HEK293 (cell line): ENCODE measurements around the gene ANTXR2.

Experiments used
- HOXA7 ChIP-seq: sonication (generic); formaldehyde crosslinking; IDR thresholded peaks from 2 replicates; pipeline ENCODE4 v1.8.1; 2022; ENCODE audit warnings: missing genetic modification reagents, borderline replicate concordance
- SETDB1 ChIP-seq: IDR thresholded peaks from one replicate; pipeline ENCODE4 v1.6.1; 2017; ENCODE audit warnings: mild to moderate bottlenecking, low read length, moderate library complexity, mixed read lengths; ENCODE audit not compliant: insufficient read length
- ZNF549 ChIP-seq: fragments of 450-650 bp; IDR thresholded peaks from 2 replicates; pipeline ENCODE4 v1.5.1; 2018; ENCODE audit warnings: missing biosample characterization, missing genetic modification characterization, mild to moderate bottlenecking, inconsistent platforms, moderate library complexity
- ZNF701 ChIP-seq: fragments of 450-650 bp; formaldehyde crosslinking; IDR thresholded peaks from 2 replicates; pipeline ENCODE4 v1.5.1; 2016; ENCODE audit warnings: missing biosample characterization, missing genetic modification characterization
- ZNF776 ChIP-seq: fragments of 450-650 bp; formaldehyde crosslinking; IDR thresholded peaks from 2 replicates; pipeline ENCODE4 v1.5.0; 2017; ENCODE audit warnings: missing biosample characterization, missing genetic modification characterization, borderline replicate concordance
- ZNF792 ChIP-seq: fragments of 450-650 bp; formaldehyde crosslinking; IDR thresholded peaks from 2 replicates; pipeline ENCODE4 v1.5.1; 2016; ENCODE audit warnings: missing biosample characterization, missing genetic modification characterization
- ZSCAN23 ChIP-seq: fragments of 450-650 bp; formaldehyde crosslinking; IDR thresholded peaks from 2 replicates; pipeline ENCODE4 v1.5.1; 2016; ENCODE audit warnings: missing biosample characterization, missing genetic modification characterization
- TF ChIP-seq, protein P1 (sequence below): fragments of 450-650 bp; formaldehyde crosslinking; IDR thresholded peaks from 2 replicates; pipeline ENCODE4 v1.5.1; 2016; ENCODE audit warnings: missing biosample characterization, missing genetic modification characterization
- TF ChIP-seq, protein P2 (sequence below): fragments of 450-650 bp; formaldehyde crosslinking; IDR thresholded peaks from 2 replicates; pipeline ENCODE4 v1.5.1; 2016; ENCODE audit warnings: missing biosample characterization, missing genetic modification characterization
- TF ChIP-seq, protein P3 (sequence below): fragments of 450-650 bp; formaldehyde crosslinking; IDR thresholded peaks from 2 replicates; pipeline ENCODE4 v1.5.1; 2016; ENCODE audit warnings: missing biosample characterization, missing genetic modification characterization
- TF ChIP-seq, protein P4 (sequence below): fragments of 450-650 bp; formaldehyde crosslinking; IDR thresholded peaks from 2 replicates; pipeline ENCODE4 v1.5.1; 2016; ENCODE audit warnings: missing biosample characterization, missing genetic modification characterization

DNA sequence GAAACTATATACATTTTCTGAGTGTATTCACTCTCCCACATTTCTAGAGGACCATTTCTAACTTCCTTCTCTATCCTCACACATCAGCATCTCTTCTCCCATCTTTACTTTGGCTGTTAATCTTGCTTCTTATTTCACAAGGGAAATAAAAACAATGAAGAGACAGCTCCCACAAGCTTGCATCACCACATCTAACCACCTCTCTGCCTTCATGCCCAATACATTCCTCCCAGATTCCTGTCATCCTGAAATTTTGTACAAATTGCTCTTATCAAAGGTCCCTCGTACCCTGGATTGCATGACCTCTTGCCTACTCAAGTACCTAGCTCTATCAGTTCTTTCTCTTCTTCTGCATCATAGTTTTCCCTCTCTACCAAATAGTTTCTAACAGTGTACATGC, 215.2 kb downstream of the ANTXR2 start:
- TF ChIP-seq, protein P1, sequence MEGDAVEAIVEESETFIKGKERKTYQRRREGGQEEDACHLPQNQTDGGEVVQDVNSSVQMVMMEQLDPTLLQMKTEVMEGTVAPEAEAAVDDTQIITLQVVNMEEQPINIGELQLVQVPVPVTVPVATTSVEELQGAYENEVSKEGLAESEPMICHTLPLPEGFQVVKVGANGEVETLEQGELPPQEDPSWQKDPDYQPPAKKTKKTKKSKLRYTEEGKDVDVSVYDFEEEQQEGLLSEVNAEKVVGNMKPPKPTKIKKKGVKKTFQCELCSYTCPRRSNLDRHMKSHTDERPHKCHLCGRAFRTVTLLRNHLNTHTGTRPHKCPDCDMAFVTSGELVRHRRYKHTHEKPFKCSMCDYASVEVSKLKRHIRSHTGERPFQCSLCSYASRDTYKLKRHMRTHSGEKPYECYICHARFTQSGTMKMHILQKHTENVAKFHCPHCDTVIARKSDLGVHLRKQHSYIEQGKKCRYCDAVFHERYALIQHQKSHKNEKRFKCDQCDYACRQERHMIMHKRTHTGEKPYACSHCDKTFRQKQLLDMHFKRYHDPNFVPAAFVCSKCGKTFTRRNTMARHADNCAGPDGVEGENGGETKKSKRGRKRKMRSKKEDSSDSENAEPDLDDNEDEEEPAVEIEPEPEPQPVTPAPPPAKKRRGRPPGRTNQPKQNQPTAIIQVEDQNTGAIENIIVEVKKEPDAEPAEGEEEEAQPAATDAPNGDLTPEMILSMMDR (tag by site-specific recombination) = no peak
- TF ChIP-seq SETDB1 (no peak), ZNF776 (tag by site-specific recombination) (no peak), ZSCAN23 (tag by site-specific recombination) (no peak), ZNF792 (tag by site-specific recombination) (no peak), ZNF549 (tag by site-specific recombination) (no peak), HOXA7 (no peak), ZNF701 (no peak)
- TF ChIP-seq, protein P2, sequence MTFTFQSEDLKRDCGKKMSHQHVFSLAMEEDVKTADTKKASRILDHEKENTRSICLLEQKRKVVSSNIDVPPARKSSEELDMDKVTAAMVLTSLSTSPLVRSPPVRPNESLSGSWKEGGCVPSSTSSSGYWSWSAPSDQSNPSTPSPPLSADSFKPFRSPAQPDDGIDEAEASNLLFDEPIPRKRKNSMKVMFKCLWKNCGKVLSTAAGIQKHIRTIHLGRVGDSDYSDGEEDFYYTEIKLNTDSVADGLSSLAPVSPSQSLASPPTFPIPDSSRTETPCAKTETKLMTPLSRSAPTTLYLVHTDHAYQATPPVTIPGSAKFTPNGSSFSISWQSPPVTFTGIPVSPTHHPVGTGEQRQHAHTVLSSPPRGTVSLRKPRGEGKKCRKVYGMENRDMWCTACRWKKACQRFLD = no peak
- TF ChIP-seq, protein P3, sequence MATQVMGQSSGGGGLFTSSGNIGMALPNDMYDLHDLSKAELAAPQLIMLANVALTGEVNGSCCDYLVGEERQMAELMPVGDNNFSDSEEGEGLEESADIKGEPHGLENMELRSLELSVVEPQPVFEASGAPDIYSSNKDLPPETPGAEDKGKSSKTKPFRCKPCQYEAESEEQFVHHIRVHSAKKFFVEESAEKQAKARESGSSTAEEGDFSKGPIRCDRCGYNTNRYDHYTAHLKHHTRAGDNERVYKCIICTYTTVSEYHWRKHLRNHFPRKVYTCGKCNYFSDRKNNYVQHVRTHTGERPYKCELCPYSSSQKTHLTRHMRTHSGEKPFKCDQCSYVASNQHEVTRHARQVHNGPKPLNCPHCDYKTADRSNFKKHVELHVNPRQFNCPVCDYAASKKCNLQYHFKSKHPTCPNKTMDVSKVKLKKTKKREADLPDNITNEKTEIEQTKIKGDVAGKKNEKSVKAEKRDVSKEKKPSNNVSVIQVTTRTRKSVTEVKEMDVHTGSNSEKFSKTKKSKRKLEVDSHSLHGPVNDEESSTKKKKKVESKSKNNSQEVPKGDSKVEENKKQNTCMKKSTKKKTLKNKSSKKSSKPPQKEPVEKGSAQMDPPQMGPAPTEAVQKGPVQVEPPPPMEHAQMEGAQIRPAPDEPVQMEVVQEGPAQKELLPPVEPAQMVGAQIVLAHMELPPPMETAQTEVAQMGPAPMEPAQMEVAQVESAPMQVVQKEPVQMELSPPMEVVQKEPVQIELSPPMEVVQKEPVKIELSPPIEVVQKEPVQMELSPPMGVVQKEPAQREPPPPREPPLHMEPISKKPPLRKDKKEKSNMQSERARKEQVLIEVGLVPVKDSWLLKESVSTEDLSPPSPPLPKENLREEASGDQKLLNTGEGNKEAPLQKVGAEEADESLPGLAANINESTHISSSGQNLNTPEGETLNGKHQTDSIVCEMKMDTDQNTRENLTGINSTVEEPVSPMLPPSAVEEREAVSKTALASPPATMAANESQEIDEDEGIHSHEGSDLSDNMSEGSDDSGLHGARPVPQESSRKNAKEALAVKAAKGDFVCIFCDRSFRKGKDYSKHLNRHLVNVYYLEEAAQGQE = no peak
- TF ChIP-seq, protein P4, sequence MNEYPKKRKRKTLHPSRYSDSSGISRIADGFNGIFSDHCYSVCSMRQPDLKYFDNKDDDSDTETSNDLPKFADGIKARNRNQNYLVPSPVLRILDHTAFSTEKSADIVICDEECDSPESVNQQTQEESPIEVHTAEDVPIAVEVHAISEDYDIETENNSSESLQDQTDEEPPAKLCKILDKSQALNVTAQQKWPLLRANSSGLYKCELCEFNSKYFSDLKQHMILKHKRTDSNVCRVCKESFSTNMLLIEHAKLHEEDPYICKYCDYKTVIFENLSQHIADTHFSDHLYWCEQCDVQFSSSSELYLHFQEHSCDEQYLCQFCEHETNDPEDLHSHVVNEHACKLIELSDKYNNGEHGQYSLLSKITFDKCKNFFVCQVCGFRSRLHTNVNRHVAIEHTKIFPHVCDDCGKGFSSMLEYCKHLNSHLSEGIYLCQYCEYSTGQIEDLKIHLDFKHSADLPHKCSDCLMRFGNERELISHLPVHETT (tag by site-specific recombination) = no peak
